CD4-positive, alpha-beta memory T cell (primary cell): Measurements from ENCODE around the gene SERPINB6. TPM values are rescaled to one million over a fixed set of nuclear protein-coding genes. Genes with fewer than 3 reads are reported as not detected.
"Not testable (repeated sequence)": the region's sequence is repeated elsewhere in the genome, so short reads cannot be mapped to it uniquely, and the experiment has no call there.

Source experiments
- CTCF ChIA-PET: fragments of 350-600 bp; sonication (Branson Sonifier 250); formaldehyde crosslinking; loops from one replicate; lab custom pipeline; 2021; ENCODE audit warnings: inconsistent platforms; ENCODE audit not compliant: partially characterized antibody; lab: Charles Lee
- POLR2A ChIA-PET: fragments of 350-600 bp; sonication (Branson Sonifier 250); formaldehyde crosslinking; loops from one replicate; lab custom pipeline; 2021; ENCODE audit not compliant: partially characterized antibody; lab: Charles Lee
- DNase-seq, 5 donors: peaks; one replicate each; pipeline versions ENCODE4 v3.0.0 to v3.0.0-alpha.2; 2020 to 2022; ENCODE audit warnings: mixed read lengths in 1 of 5
- H3K27ac ChIP-seq: one replicate; pipeline ENCODE4 v1.7.0; 2013; ENCODE audit warnings: low read depth, low read length
- H3K27me3 ChIP-seq: 2 replicates; pipeline ENCODE4 v1.7.0; 2013; ENCODE audit warnings: mild to moderate bottlenecking, low read length, moderate library complexity; ENCODE audit not compliant: insufficient read depth
- H3K36me3 ChIP-seq: 2 replicates; pipeline ENCODE4 v1.7.0; 2013; ENCODE audit warnings: mild to moderate bottlenecking, low read length, moderate library complexity; ENCODE audit not compliant: insufficient read depth
- H3K4me1 ChIP-seq: 2 replicates; pipeline ENCODE4 v1.7.0; 2013; ENCODE audit warnings: mild to moderate bottlenecking, low read length, moderate library complexity; ENCODE audit not compliant: insufficient read depth
- H3K4me3 ChIP-seq, 2 donors: one replicate each; pipeline ENCODE4 v1.7.0; 2013; ENCODE audit warnings: low read length in 2 of 2, mild to moderate bottlenecking in 1 of 2
- H3K9me3 ChIP-seq, 2 donors: one replicate each; pipeline ENCODE4 v1.7.0; 2013; ENCODE audit warnings: low read length in 2 of 2, control low read depth in 1 of 2; ENCODE audit not compliant: control insufficient read depth in 1 of 2
- H3K27ac Mint-ChIP-seq, 7 donors: one replicate each; pipeline ENCODE4 v1.8.0; 2020 to 2021; ENCODE audit warnings: mixed read lengths in 7 of 7, mild to moderate bottlenecking in 6 of 7, inconsistent platforms in 3 of 7, moderate library complexity in 3 of 7
- H3K27me3 Mint-ChIP-seq, 2 donors: one replicate each; pipeline ENCODE4 v1.8.0; 2020 to 2021; ENCODE audit warnings: mixed read lengths in 2 of 2
- H3K36me3 Mint-ChIP-seq, 2 donors: one replicate each; pipeline ENCODE4 v1.8.0; 2020 to 2021; ENCODE audit warnings: mixed read lengths in 2 of 2, inconsistent platforms in 1 of 2, mild to moderate bottlenecking in 1 of 2
- H3K4me1 Mint-ChIP-seq, 4 donors: one replicate each; pipeline ENCODE4 v1.8.0; 2020 to 2021; ENCODE audit warnings: mixed read lengths in 4 of 4, mild to moderate bottlenecking in 1 of 4
- H3K4me3 Mint-ChIP-seq, 8 donors: one replicate each; pipeline ENCODE4 v1.8.0; 2020 to 2021; ENCODE audit warnings: mixed read lengths in 8 of 8, mild to moderate bottlenecking in 7 of 8, moderate library complexity in 6 of 8, inconsistent platforms in 3 of 8
- H3K9me3 Mint-ChIP-seq, 8 donors: one replicate each; pipeline ENCODE4 v1.8.0; 2020 to 2021; ENCODE audit warnings: mixed read lengths in 8 of 8, mild to moderate bottlenecking in 5 of 8, inconsistent platforms in 3 of 8, moderate library complexity in 1 of 8
- intact Hi-C: fragments of 100-400 bp; cut with micrococcal nuclease; formaldehyde crosslinking; loops from one replicate; pipeline ENCODE4 v1.15.1; 2023
- polyA plus RNA-seq, 2 donors: library from polyadenylated mRNA; unstranded; fragments of 300-500 nt; fragmentation: Illumina TruSeq; gene quantifications; one replicate each; pipeline ENCODE4 v1.2.3, GENCODE V29; 2021
- total RNA-seq, 2 experiments: library from RNA; stranded (reverse); gene quantifications; one replicate each; pipeline ENCODE4 v1.2.3, GENCODE V29; 2021

SERPINB6 gene
- total and polyA plus RNA-seq, 4 experiments from 2014 or later = 41.2 to 58.0 (median 44.5) TPM

- Mint-ChIP-seq H3K9me3 (peaks cover 0 to 2% (median 0%) of the 10 kb centered on the region in 8 donors), H3K27me3 (peaks cover 0 to 2% of the 10 kb centered on the region in 2 donors), H3K4me3 (no peak overlapping the region), H3K4me1 (peaks cover 10 to 17% (median 13%) of the 10 kb centered on the region in 4 donors), H3K27ac (no peak overlapping the region), H3K36me3 (no peaks in the 10 kb centered on the region)
- intact Hi-C loops = no loop called here
- Histone ChIP-seq H3K4me3 (no peak overlapping the region), H3K4me1 (peaks cover 11% of the 10 kb centered on the region), H3K9me3 (no peaks in the 10 kb centered on the region), H3K36me3 (no peaks in the 10 kb centered on the region), H3K27me3 (no peaks in the 10 kb centered on the region), H3K27ac (no peak overlapping the region)
- POLR2A ChIA-PET = interaction anchor here (2.0 to 2.7 kb wide), 2 partner anchors 22 to 68 kb away, joined by 6 to 9 read pairs; no protein-coding TSS in a partner anchor
- CTCF ChIA-PET = interaction anchor here (1.1 to 4.5 kb wide), 8 partner anchors 12 to 177 kb away, joined by 3 to 83 read pairs (median 5); partner anchors contain the start of gene SERPINB1
- no peak for DNase-seq
Observed at GRCh38 chr6:2915150-2915549, 56.2 kb downstream of the SERPINB6 start.

GRCh38 chr6:2914318-2914660 lies 57.1 kb downstream of the SERPINB6 start:
- no peaks in the 10 kb centered on the region for H3K27me3 ChIP-seq
- DNase-seq = no peak
- no peak overlapping the region for H3K27ac ChIP-seq
- H3K36me3 ChIP-seq = no peaks in the 10 kb centered on the region
- H3K4me3 Mint-ChIP-seq = no peak overlapping the region
- ChIA-PET POLR2A (interaction anchor here (0.6 to 2.7 kb wide), 6 partner anchors 11 to 68 kb away, joined by 3 to 9 read pairs (median 4); no protein-coding TSS in a partner anchor), CTCF (interaction anchor here (0.8 to 4.5 kb wide), 13 partner anchors 11 to 176 kb away, joined by 3 to 83 read pairs (median 5); partner anchors contain the start of genes SERPINB1 and SERPINB9)
- intact Hi-C loops = no loop called here
- no peak overlapping the region for H3K4me3 ChIP-seq
- peaks cover 0 to under 1% (median 0%) of the 10 kb centered on the region in 8 donors for H3K9me3 Mint-ChIP-seq
- H3K27ac Mint-ChIP-seq = no peak overlapping the region
- H3K9me3 ChIP-seq = no peaks in the 10 kb centered on the region
- H3K4me1 Mint-ChIP-seq = peaks cover 8 to 13% (median 12%) of the 10 kb centered on the region in 4 donors
- peaks cover 0 to 1% of the 10 kb centered on the region in 2 donors for H3K27me3 Mint-ChIP-seq
- no peaks in the 10 kb centered on the region for H3K36me3 Mint-ChIP-seq
- peaks cover 7% of the 10 kb centered on the region for H3K4me1 ChIP-seq

GRCh38 chr6:2913621-2914317 lies 57.6 kb downstream of the SERPINB6 start:
- Histone ChIP-seq H3K27ac (no peak overlapping the region), H3K4me3 (no peak overlapping the region), H3K27me3 (no peaks in the 10 kb centered on the region), H3K4me1 (peaks cover 2% of the 10 kb centered on the region), H3K9me3 (no peaks in the 10 kb centered on the region), H3K36me3 (no peaks in the 10 kb centered on the region)
- ChIA-PET POLR2A (interaction anchor here (0.6 to 2.7 kb wide), 7 partner anchors 10 to 67 kb away, joined by 3 to 9 read pairs (median 4); no protein-coding TSS in a partner anchor), CTCF (interaction anchor here (0.8 to 4.5 kb wide), 15 partner anchors 8 to 176 kb away, joined by 3 to 83 read pairs (median 5); partner anchors contain the start of genes SERPINB1 and SERPINB9)
- no peak overlapping the region for H3K27ac Mint-ChIP-seq
- no peaks in the 10 kb centered on the region for H3K9me3 Mint-ChIP-seq
- H3K4me3 Mint-ChIP-seq = no peak overlapping the region
- H3K4me1 Mint-ChIP-seq = peaks cover 3 to 13% (median 7%) of the 10 kb centered on the region in 4 donors
- H3K27me3 Mint-ChIP-seq = no peaks in the 10 kb centered on the region
- intact Hi-C loops = no loop called here
- no peak for DNase-seq
- no peaks in the 10 kb centered on the region for H3K36me3 Mint-ChIP-seq

GRCh38 chr6:2911171-2911570 lies 60.2 kb downstream of the SERPINB6 start:
- Mint-ChIP-seq H3K4me1 (peaks cover 15 to 31% (median 22%) of the 10 kb centered on the region in 4 donors), H3K4me3 (no peak overlapping the region), H3K27me3 (no peaks in the 10 kb centered on the region), H3K27ac (no peak overlapping the region), H3K9me3 (no peaks in the 10 kb centered on the region), H3K36me3 (no peaks in the 10 kb centered on the region)
- intact Hi-C loops = loop anchor here (1.0 kb wide), 3 partner anchors 21 to 120 kb away; no protein-coding TSS in a partner anchor
- Histone ChIP-seq H3K4me3 (no peak overlapping the region), H3K9me3 (no peaks in the 10 kb centered on the region), H3K27me3 (no peaks in the 10 kb centered on the region), H3K36me3 (no peaks in the 10 kb centered on the region), H3K27ac (no peak overlapping the region), H3K4me1 (peaks cover 6% of the 10 kb centered on the region)
- POLR2A ChIA-PET = interaction anchor here (0.9 to 2.6 kb wide), 11 partner anchors 8 to 120 kb away, joined by 3 to 59 read pairs (median 9); partner anchors contain the start of genes SERPINB1 and SERPINB9
- no peak for DNase-seq
- CTCF ChIA-PET = interaction anchor here (0.7 to 3.6 kb wide), 29 partner anchors 9 to 173 kb away, joined by 3 to 223 read pairs (median 5); partner anchors contain the start of genes SERPINB1 and SERPINB9

GRCh38 chr6:2909718-2910117 lies 61.6 kb downstream of the SERPINB6 start:
- Mint-ChIP-seq H3K27me3 (no peaks in the 10 kb centered on the region), H3K27ac (peak overlapping the region in 3 of 7 donors; percentile 2 to 68 (median 36)), H3K4me1 (peaks cover 15 to 31% (median 22%) of the 10 kb centered on the region in 4 donors), H3K36me3 (no peaks in the 10 kb centered on the region), H3K9me3 (no peaks in the 10 kb centered on the region), H3K4me3 (no peak overlapping the region)
- intact Hi-C loops = no loop called here
- DNase-seq = no peak
- Histone ChIP-seq H3K4me1 (peaks cover 6% of the 10 kb centered on the region), H3K27me3 (no peaks in the 10 kb centered on the region), H3K4me3 (no peak overlapping the region), H3K36me3 (no peaks in the 10 kb centered on the region), H3K9me3 (no peaks in the 10 kb centered on the region), H3K27ac (no peak overlapping the region)
- ChIA-PET CTCF (interaction anchor here (3.6 kb wide), 1 partner anchor 64 kb away, joined by 223 read pairs; the partner anchor contains the start of gene SERPINB1), POLR2A (interaction anchor here (2.6 kb wide), 1 partner anchor 51 kb away, joined by 11 read pairs; no protein-coding TSS in a partner anchor)

GRCh38 chr6:2909051-2909606 lies 62.2 kb downstream of the SERPINB6 start:
- Mint-ChIP-seq H3K4me1 (peaks cover 16 to 31% (median 24%) of the 10 kb centered on the region in 4 donors), H3K27ac (peak overlapping the region in 1 of 7 donors; percentile 9)
- H3K36me3 Mint-ChIP-seq, intact Hi-C loops, H3K27me3 Mint-ChIP-seq, H3K27ac ChIP-seq, DNase-seq, H3K4me3 ChIP-seq, H3K4me3 Mint-ChIP-seq, H3K9me3 ChIP-seq, H3K4me1 ChIP-seq, H3K9me3 Mint-ChIP-seq, H3K36me3 ChIP-seq, H3K27me3 ChIP-seq: not testable (repeated sequence)
- ChIA-PET POLR2A (interaction anchor here (1.0 kb wide), 1 partner anchor 63 kb away, joined by 3 read pairs; no protein-coding TSS in a partner anchor), CTCF (interaction anchor here (1.4 to 3.6 kb wide), 2 partner anchors 63 kb away, joined by 7 to 223 read pairs; partner anchors contain the start of gene SERPINB1)
